ENCODE data around the gene NUAK1.

NUAK1 gene

DNA sequence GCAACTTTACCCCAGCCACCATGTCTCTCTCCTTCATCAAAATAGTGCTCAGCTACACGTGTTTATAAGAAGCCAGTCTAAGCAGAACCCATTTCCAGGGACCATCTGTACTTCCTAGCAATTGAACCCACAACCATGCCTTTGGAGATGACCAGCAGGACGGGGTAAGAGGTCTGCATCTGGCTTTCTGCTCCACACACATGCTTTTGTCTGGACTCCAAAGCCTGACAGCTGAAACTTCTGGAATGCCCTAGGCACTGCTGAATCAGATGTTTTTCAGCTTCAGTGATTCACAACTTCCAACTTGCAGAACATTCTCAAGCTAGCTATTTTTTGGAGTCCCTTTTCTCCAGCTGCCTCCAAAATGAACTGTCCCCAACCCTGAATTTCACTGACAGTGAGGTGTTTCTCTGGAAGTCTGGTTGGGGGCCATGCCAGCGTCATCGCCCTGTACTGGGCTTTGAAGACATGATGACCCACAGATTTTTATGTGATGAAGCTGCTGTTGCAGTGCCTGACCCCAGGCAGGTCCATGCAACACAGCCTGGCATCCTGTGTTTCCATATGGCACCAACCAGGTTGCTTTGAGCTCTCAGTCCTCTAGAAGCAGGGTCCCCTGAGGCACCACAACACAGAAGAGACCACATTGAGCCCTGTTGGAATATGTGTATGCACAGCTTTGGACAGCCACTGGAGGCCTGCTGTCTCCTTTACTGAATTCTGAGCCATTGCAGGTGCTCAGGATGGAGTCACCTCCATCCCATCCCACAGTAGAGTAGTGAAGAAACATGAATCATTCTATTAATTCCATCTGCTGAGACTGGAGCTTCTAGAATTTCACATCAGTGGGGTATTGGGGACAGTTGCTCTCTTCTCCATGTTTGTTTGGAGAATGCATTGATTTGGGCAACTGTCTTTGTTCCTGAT is 80.2 kb downstream of the NUAK1 start:
- no peak for DNase-seq

- no peak for DNase-seq
These were observed 84.7 kb downstream of the NUAK1 start for GRCh38 chr12:106054049-106054448.

DNA sequence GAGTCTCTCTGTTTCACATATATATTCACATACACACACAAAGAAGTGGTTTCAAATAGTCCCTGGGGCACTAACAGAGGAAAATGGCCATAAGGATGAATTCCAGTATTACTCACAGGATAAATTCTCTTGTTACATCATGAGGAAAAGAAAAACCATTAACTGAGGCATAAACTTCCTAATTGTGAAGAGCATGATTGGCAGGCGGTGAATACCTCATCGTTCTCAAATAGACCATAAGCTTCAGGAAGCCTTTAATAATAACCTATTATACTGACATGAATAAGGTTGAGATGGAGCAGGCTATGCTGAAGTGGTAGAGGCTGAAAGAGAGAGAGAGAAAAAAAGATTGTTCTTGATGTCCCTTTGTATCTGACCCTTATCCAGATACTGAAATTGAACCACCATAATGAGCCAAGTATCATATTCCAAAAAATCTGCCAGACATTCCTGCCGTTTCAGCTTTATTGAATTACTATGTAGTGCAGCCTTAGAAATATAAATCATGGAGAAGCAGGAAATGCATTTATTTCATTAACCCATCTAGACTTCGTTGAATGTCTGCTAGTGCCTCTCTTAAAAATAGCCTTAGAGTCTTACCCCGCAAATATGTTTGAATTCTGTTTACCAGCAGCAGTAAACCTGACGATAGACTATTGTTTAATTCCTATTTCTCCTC is 86.8 kb downstream of the NUAK1 start:
- DNase-seq: no peak

DNA sequence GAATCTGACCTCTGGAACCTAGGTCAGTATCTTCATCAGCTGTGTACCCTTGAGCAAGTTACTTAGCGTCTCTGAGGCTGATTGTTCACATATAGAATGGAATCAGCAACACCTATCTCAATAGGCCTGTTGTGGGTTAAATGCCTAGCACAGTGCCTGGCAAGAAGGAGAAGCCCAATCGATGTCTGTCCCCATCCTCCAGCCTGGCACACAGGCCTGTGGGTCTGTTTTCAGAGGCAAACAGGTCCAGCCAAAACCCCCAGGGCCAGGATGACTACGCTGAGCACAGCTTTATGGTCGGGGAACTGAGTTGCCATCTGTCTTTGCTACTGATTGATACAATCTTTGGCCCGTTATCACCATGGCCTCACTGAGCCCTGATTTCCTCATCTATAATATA is 89.2 kb downstream of the NUAK1 start:
- no peak for DNase-seq

- no peak for DNase-seq
These were observed 89.6 kb downstream of the NUAK1 start for GRCh38 chr12:106049105-106049504.

GRCh38 chr12:106048676-106049075 is 90.1 kb downstream of the NUAK1 start:
- DNase-seq: no peak

- DNase-seq: no peak
These were observed 90.7 kb downstream of the NUAK1 start for GRCh38 chr12:106048016-106048415.

DNA sequence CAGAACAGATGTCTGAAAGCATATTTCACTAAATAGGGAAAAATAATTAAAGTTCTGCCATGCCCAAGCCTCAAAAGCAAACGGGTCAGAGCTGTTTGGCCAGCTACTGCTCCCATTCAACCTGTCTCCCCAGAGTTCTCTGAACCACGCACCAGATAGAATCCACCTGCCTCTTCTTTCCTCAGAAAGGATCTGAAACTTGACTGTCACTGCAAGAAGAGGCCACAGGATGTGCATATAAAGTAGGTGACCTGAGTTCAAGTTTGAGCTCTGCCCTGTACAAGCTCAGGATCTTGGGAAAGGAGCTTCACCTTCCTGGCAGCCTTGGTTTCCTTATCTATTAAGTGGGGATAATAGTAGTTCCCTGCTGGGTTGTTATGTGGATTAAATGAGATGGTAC is 91.8 kb downstream of the NUAK1 start:
- DNase-seq: no peak

DNA sequence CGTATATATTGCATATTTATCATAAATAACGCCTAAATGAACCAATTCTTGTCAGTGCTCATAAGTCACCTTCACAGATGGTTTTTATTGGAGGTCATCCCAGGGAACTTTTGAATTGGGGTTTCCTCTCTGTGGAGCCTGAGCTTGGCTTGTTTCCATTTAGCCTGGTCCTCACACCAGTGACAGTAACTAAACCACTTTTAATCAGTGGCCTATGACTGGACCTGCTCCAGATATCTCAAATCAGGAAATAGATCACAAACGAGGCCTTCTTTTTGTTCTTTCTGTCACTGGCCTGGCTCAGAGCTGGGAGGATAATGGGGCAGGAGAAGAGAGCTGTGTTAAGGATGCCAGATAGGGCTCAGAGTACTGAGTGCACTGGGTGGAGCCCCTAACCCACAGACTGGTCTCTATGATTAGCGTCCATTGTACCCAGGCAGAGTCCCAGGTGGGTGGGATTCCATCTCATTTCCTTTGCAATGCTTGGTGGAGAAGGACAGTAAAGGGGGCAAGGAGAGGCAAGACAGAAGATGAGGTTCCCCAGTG is 92.4 kb downstream of the NUAK1 start:
- no peak for DNase-seq

DNA sequence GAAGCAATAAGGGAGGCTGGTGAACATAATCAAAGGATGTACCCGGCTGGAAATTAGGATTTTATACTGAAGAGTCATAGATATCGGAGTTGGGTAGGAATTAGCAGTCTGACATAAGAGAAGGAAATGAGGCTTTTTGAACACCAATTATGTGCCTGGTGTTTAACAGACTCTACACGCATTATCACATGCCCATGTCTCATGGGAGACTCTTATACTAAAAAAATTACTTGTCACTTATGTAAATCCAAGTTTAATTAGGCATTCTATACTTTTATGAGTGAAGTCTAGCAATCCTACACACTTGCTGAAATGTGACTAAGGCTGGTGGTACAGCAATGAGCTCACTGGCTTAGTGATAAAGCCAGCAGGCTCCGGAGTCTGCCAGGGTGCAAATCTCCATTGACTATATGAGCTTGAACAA is 93.5 kb downstream of the NUAK1 start:
- no peak for DNase-seq

DNA sequence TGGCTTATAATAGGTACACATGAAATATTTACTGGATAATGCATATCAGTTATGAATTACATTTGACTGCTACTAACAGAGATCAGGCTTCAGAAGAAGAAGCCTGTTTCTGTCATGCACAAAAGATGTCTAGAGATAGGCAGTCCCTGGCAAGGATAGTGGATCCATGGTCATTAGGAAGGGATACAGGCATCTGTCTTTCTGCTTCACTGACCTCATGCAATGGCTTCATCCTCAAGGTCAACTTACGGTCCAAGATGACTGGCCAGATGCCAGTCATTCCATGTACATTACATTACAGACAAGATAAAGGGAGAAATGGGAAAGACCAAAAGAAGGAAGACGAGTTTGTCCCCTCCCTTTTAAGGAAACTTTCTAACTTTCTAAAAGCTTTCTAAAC is 94.0 kb downstream of the NUAK1 start:
- no peak for DNase-seq

GRCh38 chr12:106042037-106042436 is 96.7 kb downstream of the NUAK1 start:
- no peak for DNase-seq

- no peak for DNase-seq
These were observed 98.2 kb downstream of the NUAK1 start for GRCh38 chr12:106040521-106040920.

GRCh38 chr12:106039646-106040404 is 98.9 kb downstream of the NUAK1 start:
- no peak for DNase-seq

DNA sequence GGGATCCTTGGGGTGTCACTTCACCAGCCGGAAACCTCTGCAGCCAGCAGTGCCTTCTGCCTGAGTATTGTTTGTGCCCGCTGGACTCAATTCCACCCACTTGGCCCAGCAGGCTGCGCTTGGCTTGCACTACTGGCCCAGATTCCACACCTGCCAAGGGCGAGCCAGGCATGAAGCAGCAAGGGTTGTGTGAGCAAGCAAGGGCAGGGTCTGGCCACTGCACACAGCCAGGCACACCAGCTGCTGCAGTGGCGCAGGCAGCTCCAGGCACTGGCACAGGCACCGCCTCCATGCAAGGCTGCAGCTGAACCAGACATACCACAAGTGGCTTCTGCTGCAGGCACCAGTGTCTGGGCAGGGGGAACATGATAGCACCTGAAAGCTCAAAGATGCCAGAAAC is 99.5 kb downstream of the NUAK1 start:
- DNase-seq: no peak

DNA sequence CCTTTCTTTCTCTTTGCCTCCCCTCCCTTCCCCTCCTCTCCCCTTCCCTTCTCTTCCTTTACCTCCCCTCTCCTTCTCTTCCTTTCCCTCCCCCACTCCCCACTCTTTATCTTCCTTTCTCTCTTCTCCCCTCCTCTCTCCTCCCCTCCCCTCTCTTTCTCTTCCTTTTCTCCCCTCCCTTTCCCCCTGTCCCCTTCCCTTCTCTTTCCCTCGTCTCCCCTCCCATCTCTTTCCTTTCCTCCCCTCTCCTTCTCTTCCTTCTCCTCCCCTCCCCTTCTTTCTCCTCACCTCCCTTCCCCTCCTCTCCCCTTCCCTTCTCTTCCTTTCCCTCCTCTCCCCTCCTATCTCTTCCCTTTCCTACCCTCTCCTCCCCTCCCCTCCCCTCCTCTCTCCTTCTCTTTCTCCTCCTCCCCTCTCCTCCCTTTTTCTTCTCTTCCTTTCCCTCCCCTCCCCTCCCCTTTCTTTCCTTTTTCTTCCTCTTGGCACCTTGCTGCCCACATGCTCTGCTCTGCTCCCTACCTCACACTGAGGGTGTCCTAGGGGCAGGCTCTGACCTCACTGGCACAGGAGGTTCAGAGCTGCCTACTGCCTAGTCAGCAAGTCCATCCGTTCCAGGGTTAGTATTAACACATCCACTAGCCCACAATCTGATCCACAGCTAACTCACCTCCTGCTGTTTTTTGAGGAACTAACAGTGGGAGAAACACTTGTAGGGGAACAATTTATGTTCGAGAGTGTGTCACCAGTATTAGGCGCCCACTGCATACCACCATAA is 101.0 kb downstream of the NUAK1 start:
- DNase-seq: no peak

DNA sequence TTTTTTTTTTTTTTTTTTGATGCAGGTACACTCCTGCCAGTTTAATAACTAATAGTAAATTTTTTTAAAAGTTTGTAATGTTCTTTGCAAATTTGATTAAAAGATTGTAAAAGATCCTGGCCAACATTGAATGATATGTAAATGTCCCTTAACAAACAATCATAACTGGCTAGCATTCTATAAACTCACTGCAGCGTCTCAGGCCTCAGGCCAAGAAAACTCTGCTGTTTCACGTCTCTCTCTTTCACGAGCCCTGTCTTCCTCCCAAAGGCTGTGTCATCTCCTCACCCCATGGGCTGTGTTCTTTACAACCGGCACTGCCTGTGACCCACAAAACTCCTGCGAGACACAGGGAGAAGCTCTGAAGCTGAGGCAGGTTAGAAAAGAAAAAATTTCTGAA is 103.3 kb downstream of the NUAK1 start:
- DNase-seq: no peak

DNA sequence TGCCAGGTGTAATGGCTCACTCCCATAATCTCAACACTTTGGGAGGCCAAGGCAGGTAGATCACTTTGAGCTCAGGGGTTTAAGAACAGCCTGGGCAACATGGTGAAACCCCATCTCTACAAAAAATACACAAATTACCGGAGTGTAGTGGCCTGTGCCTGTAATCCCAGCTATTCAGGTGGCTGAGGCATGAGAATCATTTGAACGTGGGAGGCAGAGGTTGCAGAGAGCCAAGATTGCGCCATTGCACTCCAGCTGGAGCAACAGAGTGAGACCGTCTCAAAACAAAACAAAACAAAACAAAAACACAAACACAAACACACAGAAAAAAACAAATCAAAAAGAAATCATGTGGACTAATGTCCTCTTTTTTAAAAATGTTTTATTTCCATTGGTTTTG is 104.4 kb downstream of the NUAK1 start:
- no peak for DNase-seq

DNA sequence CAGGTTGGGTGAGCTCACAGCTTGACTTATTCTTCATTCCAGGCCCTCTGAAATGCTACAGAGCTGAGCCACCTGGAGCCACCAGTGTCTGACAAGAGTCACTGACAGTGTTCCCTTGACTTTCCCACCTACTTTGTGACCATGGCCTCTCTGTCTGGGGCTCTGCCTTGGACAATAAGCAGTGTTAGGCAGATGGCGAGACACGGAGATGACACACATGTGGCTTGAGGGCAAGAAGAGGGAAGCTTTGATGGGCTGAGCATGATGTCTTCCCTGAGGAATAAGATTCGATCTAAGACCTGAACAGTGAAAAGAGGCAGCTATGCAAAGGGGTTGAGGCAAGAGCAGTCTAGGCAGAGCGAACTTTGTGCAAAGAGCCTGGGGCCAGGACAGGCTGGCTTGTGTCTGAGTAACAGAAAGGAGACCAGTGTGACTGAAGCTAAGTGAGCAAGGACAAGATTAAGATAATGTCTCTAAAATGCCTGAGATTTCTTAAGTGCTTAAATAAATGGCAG is 105.5 kb downstream of the NUAK1 start:
- no peak for DNase-seq

DNA sequence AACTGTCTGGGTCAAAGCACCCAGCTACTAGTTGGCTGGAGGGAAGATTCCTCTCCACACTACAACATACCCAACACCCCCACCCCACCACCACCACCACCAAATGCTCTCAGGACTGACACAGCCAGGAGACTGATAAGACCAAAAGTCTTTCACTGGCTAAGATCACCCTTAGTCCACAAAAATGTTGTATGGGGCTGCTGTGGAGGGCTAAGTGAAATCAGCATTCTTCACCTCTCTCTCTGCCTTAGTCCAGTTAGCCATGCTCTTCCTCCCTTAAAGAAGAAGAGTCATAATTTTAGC is 106.2 kb downstream of the NUAK1 start:
- no peak for DNase-seq

GRCh38 chr12:106031761-106032622 is 106.8 kb downstream of the NUAK1 start:
- no peak for DNase-seq

Data from activated CD4-positive, alpha-beta T cell treated with anti-CD3 and anti-CD28 coated beads for 1 hour (primary cell).